NCI-H526 treated with DMSO at 0.1 percent for 48 hours (cell line): ENCODE data around the gene FEZF2.

Experiments used
- DNase-seq: peaks from one replicate; lab custom pipeline; 2025; lab: John Stamatoyannopoulos, UW

FEZF2 gene

GRCh38 chr3:62372621-62373041 lies 719 bp downstream of the FEZF2 start:
- DNase-seq: no peak

DNA sequence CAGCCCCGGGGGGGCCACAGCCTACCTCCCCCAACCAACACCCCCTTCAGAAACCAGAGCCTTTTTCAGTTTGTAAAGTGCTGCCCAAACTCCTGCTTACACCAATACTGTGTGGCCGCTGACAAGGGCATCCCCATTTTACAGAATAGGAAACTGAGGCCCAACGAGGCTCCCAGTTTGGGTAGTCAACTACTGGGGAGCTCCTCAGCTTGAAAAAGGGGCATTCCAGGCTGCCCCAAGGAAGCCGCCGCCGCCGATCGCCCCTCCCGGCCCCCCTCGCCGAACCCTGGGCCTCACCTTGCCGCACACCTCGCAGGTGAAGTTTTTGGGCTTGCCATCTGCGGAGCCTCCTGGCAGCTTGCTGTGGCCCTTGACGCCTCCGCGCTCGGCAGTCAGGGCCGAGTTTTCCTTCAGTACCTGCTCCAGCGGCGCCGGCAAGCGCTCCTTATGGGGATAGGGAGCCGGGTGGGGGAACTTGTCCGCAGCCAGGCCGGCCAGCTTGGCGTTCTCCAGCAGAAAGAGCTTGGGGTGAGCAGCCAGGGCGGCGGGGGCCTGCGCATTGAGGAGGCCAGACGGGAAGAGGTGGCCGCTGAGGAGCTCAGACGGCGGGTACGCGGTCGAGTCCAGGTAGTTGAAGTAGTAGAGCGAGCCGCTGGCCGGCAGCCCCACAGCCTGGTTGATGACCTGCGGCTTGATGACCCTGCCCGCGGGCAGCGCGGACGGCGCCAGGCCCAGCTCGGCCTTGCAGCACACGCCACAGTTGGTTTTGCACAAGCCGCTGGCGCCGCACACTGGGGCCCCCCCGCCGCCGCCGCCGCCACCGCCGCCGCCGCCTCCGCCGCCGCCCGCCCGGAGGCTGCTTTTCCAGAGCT lies 1.4 kb downstream of the FEZF2 start:
- DNase-seq: no peak

- DNase-seq: no peak
Observed at GRCh38 chr3:62370858-62371719, 2.3 kb downstream of the FEZF2 start.

DNA sequence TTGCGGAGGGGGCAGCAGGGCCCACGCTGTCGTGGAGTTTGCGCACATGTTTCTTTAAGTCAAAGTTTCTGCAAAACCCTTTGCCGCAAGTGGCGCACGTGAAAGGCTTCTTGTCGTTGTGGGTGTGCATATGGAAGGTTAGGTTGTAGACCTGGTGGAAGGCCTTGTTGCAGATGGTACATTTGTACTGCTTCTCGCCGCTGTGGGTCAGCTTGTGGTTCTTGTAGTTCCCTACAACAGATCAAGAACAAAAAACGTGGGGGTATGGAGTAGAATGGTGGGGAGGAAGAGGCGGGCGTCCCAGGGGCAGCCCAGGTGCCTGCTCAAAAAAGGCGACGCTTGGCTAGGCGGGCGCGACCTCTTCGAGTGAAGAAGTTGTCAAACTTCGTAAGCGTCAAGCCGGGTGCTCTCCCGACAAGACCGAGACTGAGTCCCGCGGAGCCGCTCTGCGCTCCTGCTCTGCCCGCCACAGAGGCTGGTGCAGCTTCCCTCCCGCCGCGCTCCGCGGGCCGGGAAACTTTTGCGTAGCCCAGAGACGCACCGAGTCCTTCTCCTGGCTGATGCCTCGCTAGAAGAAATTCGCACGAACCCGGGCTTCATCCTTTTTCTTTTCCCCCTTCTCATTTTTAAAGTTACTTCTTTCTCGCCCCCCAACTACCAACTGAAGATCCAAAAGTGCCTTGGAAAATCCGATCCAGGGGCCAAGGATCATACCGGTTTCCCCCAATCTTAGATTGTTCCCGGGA lies 3.1 kb downstream of the FEZF2 start:
- no peak for DNase-seq

- no peak for DNase-seq
Observed at GRCh38 chr3:62369476-62369743, 3.9 kb downstream of the FEZF2 start.

DNA sequence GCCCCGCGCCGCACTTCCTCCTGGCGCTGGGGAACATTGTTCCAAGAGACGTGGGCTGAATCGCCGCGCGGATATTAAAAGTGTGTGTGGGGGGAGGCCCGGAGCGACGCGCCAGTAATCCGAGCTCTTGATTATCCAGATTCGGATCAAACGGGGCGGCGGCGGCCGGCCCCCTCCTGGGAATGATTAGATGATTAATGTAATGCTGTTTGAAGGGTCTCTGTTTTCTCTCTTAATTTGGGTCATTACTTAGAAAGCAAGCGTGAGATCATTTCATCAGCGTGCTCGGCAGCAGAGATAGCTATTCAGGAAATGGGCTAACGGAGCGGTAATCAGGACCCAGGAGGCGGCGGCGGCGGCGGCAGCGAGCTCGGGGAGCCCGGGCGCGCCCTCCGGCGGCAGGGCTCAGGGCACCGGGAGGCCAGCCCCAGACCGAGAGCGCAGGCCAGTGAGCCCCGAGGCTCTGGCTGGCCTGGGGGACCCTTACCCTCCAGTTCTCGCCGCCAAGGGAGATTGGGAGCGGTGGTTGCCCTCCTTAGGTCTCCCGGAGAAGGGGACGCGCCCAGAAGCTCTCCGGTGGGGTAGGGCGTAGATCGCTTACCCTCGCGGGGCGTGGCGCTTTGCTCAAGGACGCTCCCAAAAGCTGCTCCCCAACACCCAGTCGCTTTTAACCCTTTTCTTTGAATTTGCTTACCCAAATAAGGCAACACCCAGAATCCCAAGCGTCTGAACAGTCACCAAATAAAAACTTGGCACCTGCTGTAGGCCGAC lies 4.5 kb downstream of the FEZF2 start:
- no peak for DNase-seq

GRCh38 chr3:62368290-62368704 lies 5.1 kb downstream of the FEZF2 start:
- no peak for DNase-seq

DNA sequence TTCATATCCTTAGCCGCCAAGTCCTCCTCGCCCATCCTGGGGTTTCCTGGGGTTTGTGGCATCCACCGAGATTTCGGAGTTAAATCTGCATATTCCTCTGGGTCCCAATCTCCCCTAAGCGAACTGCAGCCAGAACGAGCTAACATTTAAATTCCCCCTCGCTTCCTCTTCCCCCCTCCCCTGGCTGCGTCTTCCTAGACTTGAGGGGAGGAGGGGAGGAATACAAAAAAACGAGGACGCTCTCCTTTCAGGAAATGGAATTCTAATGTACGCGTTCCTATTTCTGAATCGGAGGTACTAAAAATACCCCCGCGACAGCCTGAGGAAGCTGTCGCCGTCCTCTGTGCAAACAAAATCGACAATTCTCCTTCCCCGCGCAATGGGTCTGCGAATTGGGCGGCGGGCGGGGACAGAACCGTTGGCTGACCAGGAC lies 5.6 kb downstream of the FEZF2 start:
- DNase-seq: no peak

DNA sequence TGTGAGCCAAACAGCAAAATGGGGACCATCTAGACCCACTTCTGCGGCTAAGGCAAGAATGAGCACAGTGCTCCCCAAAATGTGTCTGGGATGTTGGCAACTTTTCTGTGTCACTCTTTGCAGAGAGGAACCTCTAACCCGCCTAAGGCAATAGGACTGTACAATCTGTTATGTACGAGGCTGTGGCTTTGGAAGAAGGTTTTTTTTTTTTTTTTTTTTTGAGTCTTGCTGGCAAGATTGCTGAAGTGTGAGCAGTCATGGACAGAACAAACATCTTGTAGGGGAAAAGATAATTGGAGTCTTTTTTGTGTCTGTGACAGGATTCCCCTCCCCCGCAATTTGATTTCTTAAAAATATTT lies 7.2 kb downstream of the FEZF2 start:
- no peak for DNase-seq

- DNase-seq: no peak
Observed at GRCh38 chr3:62365391-62366125, 7.8 kb downstream of the FEZF2 start.

DNA sequence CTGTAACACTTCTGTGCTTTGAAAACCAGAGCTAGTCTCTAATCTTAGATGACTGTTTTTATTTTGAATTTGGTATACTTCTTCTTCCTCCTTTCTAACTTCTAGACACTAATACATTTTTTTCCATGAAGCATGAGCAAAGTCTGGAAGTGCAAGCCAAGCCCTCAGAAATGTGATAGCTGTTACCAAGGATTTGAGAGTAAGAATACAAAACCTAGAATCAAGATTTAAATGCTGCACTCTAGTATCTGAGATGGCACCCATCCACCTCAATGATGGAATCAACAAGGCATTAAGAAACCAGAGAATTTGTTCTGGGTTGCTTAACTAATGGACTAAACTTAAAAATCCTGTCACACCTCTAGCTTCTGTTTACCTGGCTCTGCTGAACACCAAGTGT lies 9.2 kb downstream of the FEZF2 start:
- DNase-seq: no peak

- no peak for DNase-seq
Observed at GRCh38 chr3:62363275-62363674, 10.1 kb downstream of the FEZF2 start.

- DNase-seq: no peak
Observed at GRCh38 chr3:62361824-62362223, 11.5 kb downstream of the FEZF2 start.

DNA sequence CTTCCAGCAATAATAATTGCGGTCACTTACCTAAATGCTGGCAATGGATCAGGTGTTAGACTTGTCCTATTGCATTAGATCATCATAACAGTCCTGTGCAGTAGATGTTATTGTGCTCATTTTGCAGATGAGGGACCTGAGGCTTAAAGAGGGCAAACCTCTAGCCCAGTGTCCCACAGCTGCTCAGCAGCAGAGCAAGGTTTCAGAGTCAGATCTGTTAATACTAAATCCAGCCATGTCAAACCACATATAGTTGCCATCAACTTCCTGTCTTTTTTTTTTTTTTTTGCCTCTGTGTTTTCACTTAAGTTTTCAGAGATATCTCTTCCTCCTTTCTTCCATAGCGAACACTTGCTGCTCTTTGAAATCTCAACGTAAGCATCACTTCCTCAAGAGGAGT lies 12.1 kb downstream of the FEZF2 start:
- DNase-seq: no peak

DNA sequence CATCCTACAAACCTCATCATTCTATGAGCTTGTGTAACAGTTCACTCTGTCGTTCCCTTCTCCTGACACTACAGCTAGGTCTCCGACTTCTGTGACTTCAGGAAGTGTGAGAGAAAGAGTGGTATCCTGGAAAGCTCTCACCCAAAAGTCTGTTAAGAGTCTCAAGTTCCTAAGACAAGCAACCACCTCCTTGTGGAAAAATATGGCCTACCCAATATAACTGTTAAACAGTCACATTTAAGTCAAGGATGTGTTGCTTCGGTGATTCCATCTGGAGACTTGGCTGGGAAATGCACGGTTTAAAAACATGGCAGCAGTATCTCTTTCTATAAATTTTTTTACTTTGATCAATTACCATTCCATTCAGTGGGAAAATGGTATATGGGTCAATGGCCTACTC lies 13.8 kb downstream of the FEZF2 start:
- DNase-seq: no peak

DNA sequence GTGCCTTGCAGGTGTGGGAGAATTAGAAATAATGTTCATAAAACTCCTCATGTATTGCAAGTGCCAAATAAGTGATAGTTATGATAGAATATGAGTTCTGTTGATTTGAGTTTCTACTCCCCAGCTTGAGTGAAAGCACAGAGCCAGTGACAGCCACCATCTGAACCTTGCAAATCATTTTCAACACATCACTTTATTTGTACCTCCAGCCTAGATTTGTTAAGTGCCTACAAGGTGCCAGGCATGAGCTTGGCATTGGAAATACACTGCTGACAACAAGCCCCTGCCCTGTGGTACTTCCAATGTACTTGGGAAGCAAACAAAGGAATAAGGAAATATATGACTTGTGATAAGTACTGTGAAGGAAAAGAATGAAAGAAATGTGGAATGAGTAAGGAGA lies 17.0 kb downstream of the FEZF2 start:
- no peak for DNase-seq

- DNase-seq: no peak
Observed at GRCh38 chr3:62355703-62356102, 17.6 kb downstream of the FEZF2 start.

DNA sequence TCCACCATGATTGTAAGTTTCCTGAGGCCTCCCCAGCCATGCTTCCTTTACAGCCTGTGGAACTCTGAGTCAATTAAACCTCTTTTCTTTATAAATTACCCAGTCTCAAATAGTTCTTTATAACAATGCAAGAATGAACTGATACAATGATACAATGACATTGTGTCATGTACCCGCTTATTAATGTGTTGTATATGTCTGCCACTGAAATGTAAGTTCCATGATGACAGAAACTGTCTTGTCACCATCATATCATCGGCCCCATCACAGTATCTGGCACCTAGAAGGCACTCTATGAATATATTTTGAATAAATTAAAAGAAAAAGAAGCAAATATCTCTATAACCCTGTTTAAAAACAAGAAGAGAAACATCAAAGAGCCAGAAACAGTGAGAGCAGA lies 29.6 kb downstream of the FEZF2 start:
- no peak for DNase-seq

GRCh38 chr3:62335196-62335595 lies 38.2 kb downstream of the FEZF2 start:
- DNase-seq: no peak

DNA sequence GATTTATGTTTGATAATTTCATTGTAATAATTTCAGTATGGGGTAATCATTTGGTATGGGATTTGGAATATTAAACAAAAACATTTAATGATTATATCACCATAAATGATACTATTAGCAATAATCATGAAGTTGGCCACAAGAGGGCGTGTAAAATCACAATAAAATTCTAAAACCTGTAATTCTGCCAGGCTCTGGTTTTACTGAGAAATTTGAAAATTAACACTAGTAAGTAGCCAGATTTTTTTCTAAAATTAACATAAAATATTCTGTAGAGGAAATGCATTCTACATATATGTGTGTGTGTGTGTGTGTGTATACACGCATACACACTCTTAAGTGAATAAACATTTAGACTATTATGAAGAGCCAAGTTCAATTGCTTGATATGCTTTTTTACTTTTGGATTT lies 40.5 kb downstream of the FEZF2 start:
- DNase-seq: peak; percentile 16

- no peak for DNase-seq
Observed at GRCh38 chr3:62332017-62332416, 41.3 kb downstream of the FEZF2 start.
